Measurements from ENCODE around the gene OR10H3. TPM values are rescaled to one million over a fixed set of nuclear protein-coding genes. Genes with fewer than 3 reads are reported as not detected.

The OR10H3 gene
- total RNA-seq, 1 donor from 2014 or later: not detected

DNA sequence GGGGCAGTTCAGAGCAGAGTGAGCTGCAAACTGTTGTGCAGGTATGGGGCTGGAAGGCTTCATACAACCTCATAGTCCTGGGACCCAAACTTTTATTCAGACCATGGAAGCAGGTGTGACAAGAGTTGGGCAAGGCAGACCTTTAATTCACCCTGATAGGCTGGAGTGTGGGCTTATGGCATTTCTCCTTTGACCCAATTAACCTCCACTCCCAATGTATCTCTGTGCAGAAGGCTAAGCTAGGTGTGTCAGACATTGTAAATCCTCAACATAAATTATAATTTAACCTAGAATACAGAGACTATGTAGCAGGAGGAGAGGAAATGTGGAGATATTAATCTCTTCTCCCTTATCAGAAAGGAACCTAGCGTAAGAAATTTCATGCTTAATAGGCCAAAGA, 22.1 kb upstream of the OR10H3 start:
- Mint-ChIP-seq H3K27ac (no peak overlapping the region), H3K36me3 (ENCODE audit: insufficient read depth) (peaks cover 2% of the 10 kb centered on the region), H3K4me1 (ENCODE audit: low read depth) (no peaks in the 10 kb centered on the region), H3K4me3 (ENCODE audit: low read depth) (no peak overlapping the region), H3K9me3 (ENCODE audit: low read depth) (peaks cover 63% of the 10 kb centered on the region), H3K27me3 (no peaks in the 10 kb centered on the region)
- DNase-seq (ENCODE audit: low spot score, unreplicated experiment): no peak
- TF ChIP-seq, protein P1, sequence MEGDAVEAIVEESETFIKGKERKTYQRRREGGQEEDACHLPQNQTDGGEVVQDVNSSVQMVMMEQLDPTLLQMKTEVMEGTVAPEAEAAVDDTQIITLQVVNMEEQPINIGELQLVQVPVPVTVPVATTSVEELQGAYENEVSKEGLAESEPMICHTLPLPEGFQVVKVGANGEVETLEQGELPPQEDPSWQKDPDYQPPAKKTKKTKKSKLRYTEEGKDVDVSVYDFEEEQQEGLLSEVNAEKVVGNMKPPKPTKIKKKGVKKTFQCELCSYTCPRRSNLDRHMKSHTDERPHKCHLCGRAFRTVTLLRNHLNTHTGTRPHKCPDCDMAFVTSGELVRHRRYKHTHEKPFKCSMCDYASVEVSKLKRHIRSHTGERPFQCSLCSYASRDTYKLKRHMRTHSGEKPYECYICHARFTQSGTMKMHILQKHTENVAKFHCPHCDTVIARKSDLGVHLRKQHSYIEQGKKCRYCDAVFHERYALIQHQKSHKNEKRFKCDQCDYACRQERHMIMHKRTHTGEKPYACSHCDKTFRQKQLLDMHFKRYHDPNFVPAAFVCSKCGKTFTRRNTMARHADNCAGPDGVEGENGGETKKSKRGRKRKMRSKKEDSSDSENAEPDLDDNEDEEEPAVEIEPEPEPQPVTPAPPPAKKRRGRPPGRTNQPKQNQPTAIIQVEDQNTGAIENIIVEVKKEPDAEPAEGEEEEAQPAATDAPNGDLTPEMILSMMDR (IDR thresholded peaks at IDR 0.05; ENCODE audit: unreplicated experiment): no peak

DNA sequence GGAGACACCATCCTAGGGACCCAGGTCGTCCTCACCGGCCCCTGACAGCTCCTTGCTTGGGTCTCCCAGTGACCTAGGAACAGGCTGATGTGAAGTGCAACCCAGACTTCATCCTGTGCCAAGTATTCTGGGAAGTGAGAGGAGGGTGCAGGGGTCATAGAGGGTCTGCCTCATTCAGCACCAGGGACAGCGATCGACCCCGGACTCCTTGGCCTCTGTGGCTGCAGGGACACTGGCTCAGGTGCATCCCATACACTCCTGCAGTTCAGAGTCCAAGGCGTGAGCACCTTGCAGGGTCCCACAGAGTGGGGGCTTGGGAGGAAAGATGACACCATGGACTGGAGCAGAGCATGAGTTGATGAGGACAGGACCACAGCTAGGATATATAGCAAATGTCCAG, 20.0 kb upstream of the OR10H3 start:
- no peak for DNase-seq (ENCODE audit: low spot score, unreplicated experiment)
- H3K27ac Mint-ChIP-seq: no peak overlapping the region
- H3K4me3 Mint-ChIP-seq (ENCODE audit: low read depth): no peak overlapping the region
- H3K36me3 Mint-ChIP-seq (ENCODE audit: insufficient read depth): peaks cover 2% of the 10 kb centered on the region
- no peaks in the 10 kb centered on the region for H3K27me3 Mint-ChIP-seq
- H3K9me3 Mint-ChIP-seq (ENCODE audit: low read depth): peaks cover 69% of the 10 kb centered on the region
- H3K4me1 Mint-ChIP-seq (ENCODE audit: low read depth): no peaks in the 10 kb centered on the region
- TF ChIP-seq, protein P1 (IDR thresholded peaks at IDR 0.05; ENCODE audit: unreplicated experiment): no peak

DNA sequence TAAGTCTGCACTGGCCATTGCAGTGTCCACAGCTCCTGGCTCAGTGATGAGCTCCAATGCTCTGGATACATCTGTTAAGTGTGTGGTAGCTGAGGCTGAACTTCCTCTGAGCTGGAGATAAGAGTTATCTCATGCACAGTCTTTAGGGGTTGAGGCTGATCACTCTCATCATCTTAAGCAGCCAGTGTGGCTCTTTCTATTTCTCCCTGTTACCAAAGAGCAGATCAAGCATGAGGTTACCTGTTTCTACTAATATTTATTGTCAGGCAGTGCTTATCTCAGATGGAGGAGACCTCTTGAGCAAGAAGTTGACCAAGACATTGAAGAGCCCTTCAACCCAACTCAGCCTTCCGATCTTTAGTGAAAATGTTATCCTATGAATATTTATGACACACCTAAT, 16.5 kb upstream of the OR10H3 start:
- TF ChIP-seq, protein P1 (IDR thresholded peaks at IDR 0.05; ENCODE audit: unreplicated experiment): no peak
- H3K4me1 Mint-ChIP-seq (ENCODE audit: low read depth): no peaks in the 10 kb centered on the region

DNA sequence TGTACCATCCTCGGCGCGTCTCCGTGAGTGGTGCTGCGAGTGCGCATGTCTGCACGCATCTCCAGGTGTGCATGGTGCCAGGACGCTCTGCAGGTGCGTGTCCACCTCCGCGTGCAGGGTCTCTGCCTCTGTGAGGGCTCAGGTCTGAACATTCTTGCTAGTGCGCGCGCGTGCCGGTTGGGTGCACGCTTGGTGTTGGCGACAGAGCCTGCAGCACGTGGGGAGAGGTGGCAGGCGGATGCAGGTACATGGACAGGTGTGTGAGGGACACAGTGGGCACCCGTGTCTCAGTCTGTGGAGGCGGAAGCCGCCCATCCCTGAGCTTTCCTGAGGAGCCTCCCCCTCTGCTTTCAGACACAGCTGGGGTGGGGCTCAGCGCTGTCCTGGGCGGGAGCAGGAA, 14.8 kb upstream of the OR10H3 start:
- Mint-ChIP-seq H3K27ac (no peak overlapping the region), H3K4me1 (ENCODE audit: low read depth) (no peaks in the 10 kb centered on the region), H3K36me3 (ENCODE audit: insufficient read depth) (no peaks in the 10 kb centered on the region), H3K9me3 (ENCODE audit: low read depth) (peaks cover 75% of the 10 kb centered on the region), H3K4me3 (ENCODE audit: low read depth) (no peak overlapping the region), H3K27me3 (no peaks in the 10 kb centered on the region)
- DNase-seq (ENCODE audit: low spot score, unreplicated experiment): no peak
- TF ChIP-seq, protein P1 (IDR thresholded peaks at IDR 0.05; ENCODE audit: unreplicated experiment): no peak

More for the DNA sequence above, 16.5 kb upstream of the OR10H3 start:
- Mint-ChIP-seq H3K27me3 (no peaks in the 10 kb centered on the region), H3K9me3 (ENCODE audit: low read depth) (peaks cover 74% of the 10 kb centered on the region), H3K27ac (no peak overlapping the region), H3K4me3 (ENCODE audit: low read depth) (no peak overlapping the region), H3K36me3 (ENCODE audit: insufficient read depth) (no peaks in the 10 kb centered on the region)
- DNase-seq (ENCODE audit: low spot score, unreplicated experiment): no peak

DNA sequence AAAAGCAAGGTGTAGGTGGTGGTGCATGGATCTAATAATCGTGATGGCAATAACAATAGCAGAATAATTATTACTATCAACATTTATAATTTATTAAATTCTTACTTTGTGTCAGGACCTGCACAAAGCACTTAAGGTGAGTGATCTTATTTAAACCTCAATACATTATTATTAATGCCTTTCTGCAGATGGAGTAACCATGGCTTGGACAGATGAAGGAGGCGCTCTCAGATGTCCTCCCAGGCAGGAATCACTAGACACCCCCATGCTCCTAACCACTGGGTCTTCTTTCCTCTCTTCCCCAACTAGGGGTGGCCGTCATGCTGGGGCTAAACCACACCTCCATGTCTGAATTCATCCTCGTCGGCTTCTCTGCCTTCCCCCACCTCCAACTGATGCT, 10.1 kb upstream of the OR10H3 start, which contains the start of gene OR10H2:
Gene OR10H2 (plus strand): TSS at position 301 of the 400 bp plus-strand sequence. CDS start 20 bp downstream, at position 321.
- peaks cover 64% of the 10 kb centered on the region for H3K9me3 Mint-ChIP-seq (ENCODE audit: low read depth)

More for the DNA sequence above, 10.1 kb upstream of the OR10H3 start, which contains the start of gene OR10H2:
- H3K4me3 Mint-ChIP-seq (ENCODE audit: low read depth): no peak within 1 kb of the TSS
- DNase-seq (ENCODE audit: low spot score, unreplicated experiment): no peak
- H3K27me3 Mint-ChIP-seq: no peaks in the 10 kb centered on the region
- peaks cover 1% of the 10 kb centered on the region for H3K36me3 Mint-ChIP-seq (ENCODE audit: insufficient read depth)
- TF ChIP-seq, protein P1 (IDR thresholded peaks at IDR 0.05; ENCODE audit: unreplicated experiment): no peak
- no peak within 1 kb of the TSS for H3K27ac Mint-ChIP-seq
- H3K4me1 Mint-ChIP-seq (ENCODE audit: low read depth): no peaks in the 10 kb centered on the region

All from progenitor cell of endocrine pancreas (in vitro differentiated cells).